Cardiac muscle cell (in vitro differentiated cells and primary cell): ENCODE results near the gene NEK2. TPM values are rescaled to one million over a fixed set of nuclear protein-coding genes. Genes with fewer than 3 reads are reported as not detected.

Experiments used
- DNase-seq, 2 donors: peaks; one replicate each; pipeline versions ENCODE4 v3.0.0 to v3.0.0-alpha.2; 2010 to 2017; ENCODE audit warnings: low read depth in 1 of 2, low spot score in 1 of 2
- H3K27ac ChIP-seq: fragments of 200-600 bp; sonication (generic); 2 replicates; pipeline ENCODE4 v1.5.1; 2016
- H3K27me3 ChIP-seq: fragments of 200-600 bp; sonication (generic); 2 replicates; pipeline ENCODE4 v1.6.0; 2016; ENCODE audit warnings: control low read depth
- H3K36me3 ChIP-seq: fragments of 200-600 bp; sonication (generic); 2 replicates; pipeline ENCODE4 v1.5.1; 2016; ENCODE audit warnings: control low read depth
- H3K4me1 ChIP-seq: fragments of 200-600 bp; sonication (generic); 2 replicates; pipeline ENCODE4 v1.8.1; 2017; ENCODE audit warnings: low read depth, mild to moderate bottlenecking, mixed run types
- H3K4me3 ChIP-seq: fragments of 200-600 bp; sonication (generic); 2 replicates; pipeline ENCODE4 v1.5.1; 2016; ENCODE audit warnings: mild to moderate bottlenecking
- H3K9me3 ChIP-seq: fragments of 200-600 bp; sonication (generic); 2 replicates; pipeline ENCODE4 v1.5.1; 2017; ENCODE audit warnings: low read depth, mild to moderate bottlenecking, control low read depth
- polyA plus RNA-seq: library from polyadenylated mRNA; unstranded; fragments of >200 nt; fragmentation: Nextera tagmentation; extraction: Ambion mirVana; gene quantifications from 2 replicates; pipeline ENCODE4 v1.2.1, GENCODE V29; 2016
- total RNA-seq: library from RNA; depleted of rRNA; stranded (reverse); fragments of >200 nt; gene quantifications from 2 replicates; pipeline ENCODE4 v1.2.3, GENCODE V29; 2016
- TF ChIP-seq, protein P1 (sequence below): IDR thresholded peaks from 2 replicates; pipeline ENCODE4 v1.5.1; 2012; ENCODE audit warnings: low read depth, mild to moderate bottlenecking, low read length

The NEK2 gene
- total and polyA plus RNA-seq, 2 experiments from 2014 or later: 6.7 to 51.2 TPM

- TF ChIP-seq, protein P1, sequence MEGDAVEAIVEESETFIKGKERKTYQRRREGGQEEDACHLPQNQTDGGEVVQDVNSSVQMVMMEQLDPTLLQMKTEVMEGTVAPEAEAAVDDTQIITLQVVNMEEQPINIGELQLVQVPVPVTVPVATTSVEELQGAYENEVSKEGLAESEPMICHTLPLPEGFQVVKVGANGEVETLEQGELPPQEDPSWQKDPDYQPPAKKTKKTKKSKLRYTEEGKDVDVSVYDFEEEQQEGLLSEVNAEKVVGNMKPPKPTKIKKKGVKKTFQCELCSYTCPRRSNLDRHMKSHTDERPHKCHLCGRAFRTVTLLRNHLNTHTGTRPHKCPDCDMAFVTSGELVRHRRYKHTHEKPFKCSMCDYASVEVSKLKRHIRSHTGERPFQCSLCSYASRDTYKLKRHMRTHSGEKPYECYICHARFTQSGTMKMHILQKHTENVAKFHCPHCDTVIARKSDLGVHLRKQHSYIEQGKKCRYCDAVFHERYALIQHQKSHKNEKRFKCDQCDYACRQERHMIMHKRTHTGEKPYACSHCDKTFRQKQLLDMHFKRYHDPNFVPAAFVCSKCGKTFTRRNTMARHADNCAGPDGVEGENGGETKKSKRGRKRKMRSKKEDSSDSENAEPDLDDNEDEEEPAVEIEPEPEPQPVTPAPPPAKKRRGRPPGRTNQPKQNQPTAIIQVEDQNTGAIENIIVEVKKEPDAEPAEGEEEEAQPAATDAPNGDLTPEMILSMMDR: no peak
- peaks cover 6% of the 10 kb centered on the region for H3K4me1 ChIP-seq
- H3K27ac ChIP-seq: no peak overlapping the region
- H3K36me3 ChIP-seq: no peaks in the 10 kb centered on the region
- H3K9me3 ChIP-seq: no peaks in the 10 kb centered on the region
- peak in 1 of 2 donors; percentile 30 for DNase-seq
- no peak overlapping the region for H3K4me3 ChIP-seq
- no peaks in the 10 kb centered on the region for H3K27me3 ChIP-seq
Measured at GRCh38 chr1:211653293-211653692, 22.1 kb downstream of the NEK2 start.

DNA sequence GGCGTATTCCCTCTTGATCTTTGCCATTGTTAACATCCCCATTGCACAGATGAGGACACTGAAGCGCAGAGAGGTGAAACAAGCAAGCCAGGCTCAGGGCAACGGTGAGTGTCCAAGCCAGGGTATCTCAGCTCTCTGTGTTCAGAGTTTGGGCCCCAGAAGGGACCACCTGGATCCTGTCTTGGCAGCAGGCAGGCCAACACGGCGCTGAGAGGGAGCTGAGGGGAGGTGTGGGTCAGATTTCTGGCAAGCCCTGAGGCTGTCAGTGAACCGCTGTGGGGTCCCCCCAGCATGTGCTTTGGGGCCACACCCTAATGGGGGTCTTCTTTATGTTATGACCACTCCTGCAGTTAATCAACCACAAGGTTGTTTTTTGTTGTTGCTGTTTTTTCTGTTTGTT, 23.1 kb downstream of the NEK2 start:
- Histone ChIP-seq H3K27ac (no peak overlapping the region), H3K4me3 (no peak overlapping the region), H3K4me1 (peaks cover 6% of the 10 kb centered on the region), H3K27me3 (no peaks in the 10 kb centered on the region), H3K9me3 (no peaks in the 10 kb centered on the region), H3K36me3 (no peaks in the 10 kb centered on the region)
- no peak for DNase-seq
- TF ChIP-seq, protein P1: no peak

DNA sequence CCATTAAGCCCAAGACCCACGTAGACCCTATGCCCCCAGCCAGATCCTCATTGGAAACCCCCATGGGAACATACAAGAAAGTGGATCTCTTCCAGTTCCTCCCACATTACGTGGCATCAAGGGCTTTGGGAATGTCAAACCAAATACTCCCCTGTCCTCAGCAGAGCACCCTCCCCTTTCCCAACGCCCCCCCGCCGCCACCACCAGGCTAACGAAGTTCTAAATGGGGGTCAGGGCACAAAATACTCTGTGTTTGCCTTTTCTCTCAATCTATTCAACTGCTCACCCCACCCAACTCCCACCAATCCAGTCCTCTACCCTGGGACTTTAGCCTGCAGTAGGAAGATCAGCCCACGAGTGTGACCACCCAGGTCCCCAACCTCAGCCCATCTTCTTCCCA, 24.5 kb downstream of the NEK2 start:
- H3K4me1 ChIP-seq: peaks cover 6% of the 10 kb centered on the region
- H3K27ac ChIP-seq: no peak overlapping the region
- TF ChIP-seq, protein P1: no peak
- no peaks in the 10 kb centered on the region for H3K36me3 ChIP-seq
- H3K4me3 ChIP-seq: no peak overlapping the region
- H3K27me3 ChIP-seq: no peaks in the 10 kb centered on the region
- H3K9me3 ChIP-seq: no peaks in the 10 kb centered on the region
- no peak for DNase-seq

DNA sequence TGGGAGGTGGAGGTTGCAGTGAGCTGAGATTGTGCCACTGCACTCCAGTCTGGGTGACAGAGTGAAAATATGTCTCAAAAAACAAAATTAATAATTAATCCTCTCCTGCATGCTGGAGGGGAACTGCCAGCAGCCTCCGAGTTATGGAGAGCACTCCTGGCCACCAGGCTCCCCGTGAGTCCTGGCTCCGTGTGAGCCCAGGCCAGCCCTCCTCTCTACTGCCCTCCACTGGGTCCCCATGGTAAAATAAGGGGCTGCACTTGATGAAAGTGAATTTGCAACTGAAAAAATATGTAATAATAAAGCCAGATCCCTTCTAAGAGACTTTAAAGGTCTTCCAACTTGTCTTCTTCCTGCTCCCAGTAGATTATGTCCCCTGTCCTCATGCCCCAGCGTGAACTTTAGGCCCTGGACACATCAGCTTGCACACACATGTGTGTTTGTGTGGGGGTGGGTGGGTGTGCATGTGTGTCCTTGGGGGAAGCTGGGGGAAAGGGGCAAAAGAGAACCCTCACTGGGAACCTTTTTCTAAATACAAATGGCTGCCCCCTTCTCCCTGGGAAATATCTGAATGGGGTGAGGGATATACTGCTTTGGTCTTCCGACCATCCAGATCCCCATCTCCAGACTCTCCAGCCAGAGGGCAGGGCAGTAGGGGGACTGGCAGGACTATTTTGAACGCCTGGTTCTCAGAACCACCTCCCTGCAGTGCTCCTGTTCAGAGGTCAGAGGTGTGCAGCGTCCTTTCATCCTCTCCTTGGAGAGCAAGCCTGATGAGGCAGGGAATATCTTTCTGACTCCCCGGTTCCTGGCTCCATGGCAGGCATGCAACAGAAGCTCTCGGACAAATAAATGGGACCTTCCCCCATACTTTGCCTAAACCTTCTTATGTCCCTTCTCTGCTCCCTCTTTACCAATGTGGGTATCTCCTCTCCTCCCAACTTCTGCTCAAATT, 26.2 kb downstream of the NEK2 start:
- no peaks in the 10 kb centered on the region for H3K9me3 ChIP-seq
- H3K4me1 ChIP-seq: peaks cover 3% of the 10 kb centered on the region
- H3K4me3 ChIP-seq: no peak overlapping the region
- H3K27me3 ChIP-seq: no peaks in the 10 kb centered on the region
- no peaks in the 10 kb centered on the region for H3K36me3 ChIP-seq
- DNase-seq: peak; percentile 55 to 59
- H3K27ac ChIP-seq: no peak overlapping the region
- TF ChIP-seq, protein P1: peak; percentile 59

DNA sequence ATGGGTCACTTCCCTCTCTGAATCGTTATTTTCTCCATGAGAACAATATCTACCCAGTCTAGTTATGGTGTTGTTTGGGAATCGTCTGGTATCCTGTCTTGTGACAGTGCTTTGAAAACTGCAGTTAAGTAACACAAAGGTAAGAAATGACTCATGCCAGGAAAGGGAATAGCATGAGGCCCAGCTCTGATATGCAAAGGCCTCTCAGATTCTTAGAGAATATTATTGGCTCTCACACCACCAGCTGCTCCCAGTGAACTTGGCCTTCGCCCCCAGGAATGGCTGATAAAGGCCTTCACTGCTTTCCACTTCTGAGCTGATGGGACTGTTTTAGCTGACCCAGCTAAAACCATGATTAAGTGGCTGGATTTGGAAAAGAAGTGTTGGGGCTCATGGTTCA, 27.1 kb downstream of the NEK2 start:
- H3K36me3 ChIP-seq: no peaks in the 10 kb centered on the region
- H3K4me1 ChIP-seq: peaks cover 3% of the 10 kb centered on the region
- H3K4me3 ChIP-seq: no peak overlapping the region
- H3K27me3 ChIP-seq: no peaks in the 10 kb centered on the region
- TF ChIP-seq, protein P1: no peak
- no peaks in the 10 kb centered on the region for H3K9me3 ChIP-seq
- peak; percentile 33 to 60 for DNase-seq
- no peak overlapping the region for H3K27ac ChIP-seq
